H9 (cell line): ENCODE data around the gene CD9. TPM values are rescaled to one million over a fixed set of nuclear protein-coding genes. Genes with fewer than 3 reads are reported as not detected.

Experiments
- DNase-seq: peaks from one replicate; pipeline ENCODE4 v3.0.0-alpha.2; 2017
- H2AFZ ChIP-seq: one replicate; pipeline ENCODE4 v1.6.1; 2013; ENCODE audit warnings: mild to moderate bottlenecking, low read length, control low read depth, moderate library complexity
- H2AK5ac ChIP-seq: 2 replicates; pipeline ENCODE4 v1.6.1; 2013; ENCODE audit warnings: low read length, control low read depth, mixed read lengths; ENCODE audit not compliant: insufficient read length
- H2BK120ac ChIP-seq: one replicate; pipeline ENCODE4 v1.6.1; 2013; ENCODE audit warnings: low read depth, mild to moderate bottlenecking, low read length, control low read depth, inconsistent platforms; ENCODE audit not compliant: poor library complexity, severe bottlenecking
- H2BK12ac ChIP-seq: 2 replicates; pipeline ENCODE4 v1.6.1; 2013; ENCODE audit warnings: low read length, control low read depth, mixed read lengths, low read depth; ENCODE audit not compliant: insufficient read length
- H2BK15ac ChIP-seq: 2 replicates; pipeline ENCODE4 v1.6.1; 2013; ENCODE audit warnings: low read depth, low read length, control low read depth
- H2BK20ac ChIP-seq: one replicate; pipeline ENCODE4 v1.6.1; 2013; ENCODE audit warnings: low read depth, mild to moderate bottlenecking, low read length, control low read depth, inconsistent platforms; ENCODE audit not compliant: poor library complexity, severe bottlenecking
- H2BK5ac ChIP-seq: 2 replicates; pipeline ENCODE4 v1.6.1; 2013; ENCODE audit warnings: low read length, control low read depth, mixed read lengths; ENCODE audit not compliant: insufficient read length
- H3K14ac ChIP-seq: 2 replicates; pipeline ENCODE4 v1.6.1; 2013; ENCODE audit warnings: low read length, control low read depth; ENCODE audit not compliant: insufficient read depth
- H3K18ac ChIP-seq: 2 replicates; pipeline ENCODE4 v1.6.1; 2013; ENCODE audit warnings: low read depth, mild to moderate bottlenecking, mixed read lengths, low read length, control low read depth; ENCODE audit not compliant: insufficient read length
- H3K23ac ChIP-seq: 2 replicates; pipeline ENCODE4 v1.6.1; 2013; ENCODE audit warnings: low read length, control low read depth, mixed read lengths, low read depth; ENCODE audit not compliant: insufficient read length
- H3K23me2 ChIP-seq: 2 replicates; pipeline ENCODE4 v1.6.1; 2013; ENCODE audit warnings: low read depth, mild to moderate bottlenecking, mixed read lengths, low read length, control low read depth; ENCODE audit not compliant: insufficient read length, poor library complexity, severe bottlenecking
- H3K27ac ChIP-seq: 2 replicates; pipeline ENCODE4 v1.5.1; 2013; ENCODE audit warnings: low read length, control low read depth, mixed read lengths, low read depth; ENCODE audit not compliant: insufficient read length
- H3K27me3 ChIP-seq: 2 replicates; pipeline ENCODE4 v1.6.1; 2013; ENCODE audit warnings: low read length, control low read depth, inconsistent platforms; ENCODE audit not compliant: insufficient read depth
- H3K4ac ChIP-seq: 2 replicates; pipeline ENCODE4 v1.6.1; 2013; ENCODE audit warnings: low read depth, mild to moderate bottlenecking, control low read depth, inconsistent platforms, low read length, moderate library complexity
- H3K4me1 ChIP-seq: 2 replicates; pipeline ENCODE4 v1.6.1; 2013; ENCODE audit warnings: low read length, control low read depth, inconsistent platforms; ENCODE audit not compliant: insufficient read depth
- H3K4me2 ChIP-seq: 2 replicates; pipeline ENCODE4 v1.6.1; 2013; ENCODE audit warnings: low read length, control low read depth, mixed read lengths; ENCODE audit not compliant: insufficient read length, insufficient read depth
- H3K56ac ChIP-seq: 2 replicates; pipeline ENCODE4 v1.6.1; 2013; ENCODE audit warnings: low read depth, mild to moderate bottlenecking, mixed read lengths, low read length, control low read depth; ENCODE audit not compliant: insufficient read length
- H3K79me1 ChIP-seq: 2 replicates; pipeline ENCODE4 v1.6.1; 2013; ENCODE audit warnings: low read depth, mild to moderate bottlenecking, moderate library complexity, low read length, control low read depth, inconsistent platforms; ENCODE audit not compliant: insufficient read depth, poor library complexity, severe bottlenecking
- H3K79me2 ChIP-seq: 2 replicates; pipeline ENCODE4 v1.6.1; 2013; ENCODE audit warnings: low read length, control low read depth, inconsistent platforms; ENCODE audit not compliant: insufficient read depth
- H3K9ac ChIP-seq: 2 replicates; pipeline ENCODE4 v1.6.1; 2013; ENCODE audit warnings: low read length, control low read depth, mixed read lengths; ENCODE audit not compliant: insufficient read length; ENCODE audit errors: extremely low read depth
- H3K9me3 ChIP-seq: one replicate; pipeline ENCODE4 v1.6.1; 2013; ENCODE audit warnings: low read depth, low read length, inconsistent platforms; ENCODE audit not compliant: control insufficient read depth
- H3T11ph ChIP-seq: one replicate; pipeline ENCODE4 v1.6.1; 2013; ENCODE audit warnings: mild to moderate bottlenecking, low read length, control low read depth, inconsistent platforms
- H4K20me1 ChIP-seq: one replicate; pipeline ENCODE4 v1.6.1; 2013; ENCODE audit not compliant: control insufficient read depth, insufficient read length, insufficient read depth
- H4K5ac ChIP-seq: 2 replicates; pipeline ENCODE4 v1.6.1; 2013; ENCODE audit warnings: low read depth, mild to moderate bottlenecking, mixed read lengths, low read length, control low read depth; ENCODE audit not compliant: insufficient read length
- H4K8ac ChIP-seq: replicated peaks from 2 replicates; pipeline ENCODE4 v1.6.1; 2013; ENCODE audit warnings: low read length, control low read depth, mixed read lengths, low read depth; ENCODE audit not compliant: insufficient read length
- H4K91ac ChIP-seq: 2 replicates; pipeline ENCODE4 v1.6.1; 2013; ENCODE audit warnings: low read depth, mild to moderate bottlenecking, moderate library complexity, mixed read lengths, low read length, control low read depth; ENCODE audit not compliant: insufficient read length
- H3K27ac Mint-ChIP-seq, 3 experiments: 2 replicates in 2 of 3; 3 replicates in 1 of 3; pipeline ENCODE4 v1.8.0; 2020 to 2021; ENCODE audit warnings: mixed read lengths in 3 of 3, mild to moderate bottlenecking in 1 of 3, moderate library complexity in 1 of 3
- H3K27me3 Mint-ChIP-seq: 2 replicates; pipeline ENCODE4 v1.8.0; 2021; ENCODE audit warnings: low read depth, mild to moderate bottlenecking, moderate library complexity, mixed read lengths
- H3K36me3 Mint-ChIP-seq, 3 experiments: 2 replicates in 2 of 3; 3 replicates in 1 of 3; pipeline ENCODE4 v1.8.0; 2020 to 2021; ENCODE audit warnings: low read depth in 3 of 3, mixed read lengths in 3 of 3; ENCODE audit not compliant: insufficient read depth in 1 of 3
- H3K4me1 Mint-ChIP-seq, 2 experiments: 2 replicates each; pipeline ENCODE4 v1.8.0; 2020; ENCODE audit warnings: mixed read lengths in 2 of 2
- H3K4me3 Mint-ChIP-seq, 2 experiments: 2 replicates in 1 of 2; 3 replicates in 1 of 2; pipeline ENCODE4 v1.8.0; 2020 to 2021; ENCODE audit warnings: mild to moderate bottlenecking in 2 of 2, mixed read lengths in 2 of 2, moderate library complexity in 1 of 2
- H3K9me3 Mint-ChIP-seq, 2 experiments: 2 replicates in 1 of 2; 3 replicates in 1 of 2; pipeline ENCODE4 v1.8.0; 2020; ENCODE audit warnings: mild to moderate bottlenecking in 2 of 2, mixed read lengths in 2 of 2, moderate library complexity in 1 of 2
- CTCF ChIP-seq: fragments of 200-600 bp; sonication (generic); conservative IDR thresholded peaks from 3 replicates; pipeline ENCODE4 v1.8.0; 2021; ENCODE audit warnings: antibody characterized with exemption, mild to moderate bottlenecking
- WGBS: extraction: QIAGEN DNeasy Blood & Tissue Kit; methylation state at CpG from one replicate; pipeline ENCODE4 v1.1.7; 2013; ENCODE audit warnings: missing lambda C conversion rate, low lambda C conversion rate, mixed read lengths; ENCODE audit not compliant: insufficient read length; ENCODE audit errors: extremely low coverage; 5-methylcytosine and 5-hydroxymethylcytosine counted together
- total RNA-seq: library from RNA; stranded (reverse); gene quantifications from 2 replicates; pipeline ENCODE4 v1.2.1, GENCODE V29; 2021

The CD9 gene
- total RNA-seq, 1 experiment from 2014 or later: 132 TPM

- Histone ChIP-seq H4K20me1 (no peaks in the 10 kb centered on the region), H3K23me2 (no peaks in the 10 kb centered on the region), H3K9ac (no peak overlapping the region), H3K4ac (no peak overlapping the region), H3K27ac (no peak overlapping the region), H3T11ph (no peak overlapping the region), H3K18ac (no peak overlapping the region), H3K79me2 (peaks cover 13% of the 10 kb centered on the region; the same call in 1 of the 2 replicates), H2AFZ (no peak overlapping the region), H4K8ac (no peak overlapping the region), H2BK12ac (no peak overlapping the region), H3K14ac (no peak overlapping the region), H2BK20ac (no peak overlapping the region), H2BK15ac (no peak overlapping the region), H3K4me1 (peaks cover 4% of the 10 kb centered on the region; the same call in 1 of the 2 replicates), H3K4me2 (no peak overlapping the region), H4K91ac (no peak overlapping the region), H2BK120ac (no peak overlapping the region), H3K79me1 (no peaks in the 10 kb centered on the region), H3K56ac (no peak overlapping the region), H4K5ac (no peak overlapping the region), H3K9me3 (no peaks in the 10 kb centered on the region), H2AK5ac (no peak overlapping the region), H3K23ac (no peak overlapping the region), H3K27me3 (no peaks in the 10 kb centered on the region), H2BK5ac (no peak overlapping the region)
- H3K27ac Mint-ChIP-seq: no peak overlapping the region; a peak in 1 of 7 replicates
- no peaks in the 10 kb centered on the region for H3K27me3 Mint-ChIP-seq
- WGBS: no CpG with 5 or more reads among the region's 5 CpGs
- no peak for TF ChIP-seq CTCF
- H3K4me3 Mint-ChIP-seq: no peak overlapping the region
- H3K36me3 Mint-ChIP-seq: peaks cover 19 to 65% (median 30%) of the 10 kb centered on the region in 3 experiments
- peaks cover 21 to 23% of the 10 kb centered on the region in 2 experiments for H3K4me1 Mint-ChIP-seq
- H3K9me3 Mint-ChIP-seq: no peaks in the 10 kb centered on the region
- DNase-seq: no peak
These were observed 25.4 kb downstream of the CD9 start for GRCh38 chr12:6225630-6226001.
